KBM-7 (cell line): Measurements from ENCODE around the gene GPSM1.
A peak's percentile ranks its signal among the peaks of the same experiment; 100 is the strongest.
"Not testable (repeated sequence)": the region's sequence is repeated elsewhere in the genome, so short reads cannot be mapped to it uniquely, and the experiment has no call there.

ENCODE experiments used
- DNase-seq: peaks from one replicate; pipeline ENCODE4 v3.0.0-alpha.2; 2015
- in situ Hi-C: fragments of 300-500 bp; cut with MboI; formaldehyde crosslinking; loops from 2 replicates; pipeline ENCODE4 v1.14.3; 2020; ENCODE audit warnings: low sequenced_read_pairs, low pct_unique_long_range_greater_than_20kb, mixed read lengths

The GPSM1 gene

DNA sequence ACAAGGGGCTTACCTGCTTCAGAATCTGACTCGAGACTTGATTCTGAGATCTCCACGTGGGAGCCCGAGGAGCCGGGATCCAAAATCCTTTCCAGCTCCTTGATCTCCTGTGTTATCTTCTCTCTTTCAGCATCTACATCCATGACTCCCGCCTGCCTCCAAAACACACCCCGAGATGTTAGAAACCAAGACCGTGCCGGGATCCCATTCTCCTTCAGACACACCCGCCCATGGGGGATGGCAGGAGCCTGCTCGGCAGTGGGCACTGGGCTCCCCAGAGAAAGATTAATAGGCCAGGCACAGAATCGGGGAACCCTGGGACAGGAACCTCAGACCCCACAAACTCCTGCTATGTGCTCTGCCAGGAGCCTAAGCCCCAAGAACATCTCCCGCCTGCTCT, 70.9 kb downstream of the GPSM1 start:
- in situ Hi-C loops, result no loop called here
- DNase-seq, result no peak

DNA sequence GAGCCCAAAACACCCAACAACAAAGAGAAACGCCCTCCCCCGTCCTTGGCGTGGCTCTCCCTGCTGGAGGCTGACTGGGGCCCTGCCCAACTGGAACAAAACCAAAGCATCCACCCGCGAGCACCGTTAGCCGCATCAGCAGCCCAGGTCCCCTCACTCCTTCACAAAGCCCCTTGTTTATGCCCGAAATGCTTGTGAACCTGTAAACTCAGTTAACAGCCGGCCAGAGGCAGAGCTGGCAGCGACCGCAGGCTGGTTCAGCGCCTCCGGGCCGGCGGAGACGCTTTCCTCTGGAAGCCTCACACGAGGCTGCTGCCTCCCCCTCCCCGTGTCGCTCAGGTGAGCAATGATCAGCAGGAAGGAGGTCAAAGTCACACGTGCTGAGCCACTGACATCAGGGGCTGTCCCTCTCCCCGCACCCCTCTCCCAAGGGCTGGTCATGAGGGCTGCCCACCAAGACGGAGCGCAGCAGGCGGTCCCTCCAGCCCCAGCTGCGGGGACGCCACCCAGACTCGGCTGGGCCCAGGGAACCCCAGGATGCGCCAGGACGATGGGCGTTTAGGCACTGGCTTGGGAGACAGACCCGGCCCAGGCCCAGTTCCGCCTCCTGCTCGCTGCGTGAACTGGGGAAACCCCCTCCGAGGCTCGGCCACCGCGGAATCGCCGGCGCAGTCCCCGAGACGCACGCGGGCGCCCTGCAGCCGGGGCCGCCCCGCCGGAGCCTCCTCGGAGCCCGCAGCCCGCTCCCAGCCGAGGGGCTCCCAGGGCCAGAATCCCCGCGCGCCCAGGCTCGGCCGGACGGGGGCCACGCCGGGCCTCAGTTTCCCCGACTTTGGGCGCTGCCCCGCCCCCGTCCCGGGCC, 72.1 kb downstream of the GPSM1 start:
- in situ Hi-C loops, result no loop called here
- DNase-seq, result peak; percentile 30

DNA sequence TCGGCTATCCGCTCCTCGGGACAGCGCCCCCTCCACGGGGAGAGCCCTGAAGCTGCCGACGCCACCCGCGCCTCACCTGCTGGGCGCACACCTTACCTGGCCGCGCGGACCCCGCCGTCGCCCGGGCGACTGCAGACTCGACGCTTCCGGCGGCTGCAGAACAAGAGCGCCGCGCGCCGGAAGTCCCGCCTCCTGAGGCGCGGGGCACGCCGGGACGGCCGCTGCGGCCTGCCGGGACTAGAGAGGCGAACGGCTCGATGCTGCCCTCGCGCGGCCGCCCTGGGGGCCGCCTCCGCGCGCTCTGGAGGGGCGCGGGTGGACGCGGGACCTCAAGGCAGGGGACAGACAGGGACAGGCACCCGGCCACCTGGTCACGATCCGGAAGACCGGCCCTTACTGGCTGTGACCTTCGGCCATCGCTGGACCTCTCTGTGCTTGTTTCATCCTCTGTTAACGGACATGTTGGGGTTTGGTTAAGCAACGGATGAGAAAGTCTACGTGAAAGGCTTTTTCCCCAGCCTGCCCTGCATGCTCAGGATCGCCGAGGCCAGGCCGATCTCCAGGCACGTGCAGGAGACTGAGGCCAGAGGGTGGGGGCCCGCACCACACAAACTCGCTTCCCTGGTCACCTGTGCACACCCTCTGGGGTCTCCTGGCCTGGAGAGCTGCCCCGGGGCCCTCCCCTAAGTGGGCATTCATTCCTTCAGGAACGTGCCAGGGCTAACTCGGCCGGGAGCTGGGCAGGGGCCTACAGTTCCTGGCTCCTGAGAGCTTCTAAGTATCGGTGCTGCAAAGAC, 72.9 kb downstream of the GPSM1 start, which contains the start of gene SNAPC4:
Gene SNAPC4 (minus strand): TSS at position 133 of the 797 bp plus-strand sequence. CDS start 1,742 bp downstream, outside the sequence.
- DNase-seq, result peak; percentile 88

DNA sequence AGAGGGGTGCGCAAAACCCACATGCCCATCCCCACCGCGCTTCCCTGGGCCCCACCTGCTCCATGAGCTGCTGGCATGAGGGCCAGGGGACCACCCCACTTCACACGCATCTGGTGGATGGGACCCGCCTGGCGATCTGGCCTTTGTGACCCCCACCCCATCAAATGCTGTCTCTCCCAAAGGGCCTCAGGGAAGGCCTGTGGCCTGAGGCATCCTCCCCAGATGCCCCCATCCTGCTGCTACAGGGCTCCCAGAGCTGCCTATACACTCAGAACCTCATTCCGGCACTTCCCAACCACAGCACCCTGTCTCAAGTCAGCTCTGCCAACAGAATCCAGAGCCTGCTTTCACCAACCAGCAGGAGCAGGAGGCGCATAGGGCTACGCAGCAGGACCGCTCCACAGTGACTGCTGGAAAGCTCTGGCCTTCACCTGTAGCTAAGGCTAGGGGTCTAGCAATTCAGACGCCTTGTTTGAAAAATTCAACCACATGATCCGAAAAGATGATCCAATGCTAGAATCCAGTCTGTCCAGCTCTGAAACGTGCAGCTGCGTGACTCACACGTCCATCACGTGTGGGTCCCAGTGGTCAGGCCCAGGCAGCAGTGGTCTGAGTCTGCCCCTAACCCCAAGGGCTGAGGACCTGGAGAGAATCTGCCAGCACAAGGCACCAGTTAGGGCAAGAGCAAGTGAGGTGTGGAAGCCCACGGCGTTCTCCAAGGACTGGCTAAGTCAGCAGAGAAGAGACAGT, 74.0 kb downstream of the GPSM1 start:
- in situ Hi-C loops, result no loop called here
- no peak for DNase-seq

More for the DNA sequence above, 72.9 kb downstream of the GPSM1 start, which contains the start of gene SNAPC4:
- in situ Hi-C loops, result no loop called here

DNA sequence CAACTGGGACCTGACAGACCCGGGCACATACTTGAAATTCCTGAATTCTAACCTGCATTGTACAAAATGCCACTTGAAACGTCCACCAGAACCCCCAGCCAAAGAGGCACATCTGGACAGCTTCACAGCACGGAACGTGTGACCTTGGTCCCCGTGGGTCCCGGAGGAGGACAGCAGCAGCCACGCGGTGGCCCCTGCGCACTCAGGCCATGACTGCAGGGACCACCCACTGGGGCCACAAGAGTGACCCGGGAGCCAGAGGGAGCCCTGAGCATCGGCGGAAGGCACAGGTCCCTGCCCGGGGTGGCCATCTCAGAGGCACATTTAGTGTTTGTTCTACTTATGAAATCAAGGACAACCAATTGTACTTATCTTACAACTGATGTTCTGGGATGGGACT, 74.7 kb downstream of the GPSM1 start:
- in situ Hi-C loops, result no loop called here
- no peak for DNase-seq

DNA sequence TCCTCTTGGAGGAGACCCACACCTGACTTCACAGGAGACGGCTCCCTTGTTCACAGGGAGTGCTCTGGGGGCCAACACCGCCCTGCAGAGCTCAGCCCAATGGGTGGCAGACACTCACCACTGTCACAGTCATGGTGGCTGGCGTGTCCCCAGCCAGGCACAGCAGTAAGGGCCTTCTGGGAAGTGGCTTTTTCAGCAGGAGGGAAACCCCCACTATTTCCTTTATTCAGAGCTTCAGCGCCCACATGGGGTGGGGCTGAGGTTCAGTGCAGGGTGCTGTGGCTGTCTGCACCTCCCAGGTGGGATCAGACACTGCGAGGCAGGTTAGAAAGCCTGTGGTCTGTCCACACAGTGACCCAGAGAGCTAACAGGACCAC, 76.2 kb downstream of the GPSM1 start:
- in situ Hi-C loops, result no loop called here
- DNase-seq, result no peak

DNA sequence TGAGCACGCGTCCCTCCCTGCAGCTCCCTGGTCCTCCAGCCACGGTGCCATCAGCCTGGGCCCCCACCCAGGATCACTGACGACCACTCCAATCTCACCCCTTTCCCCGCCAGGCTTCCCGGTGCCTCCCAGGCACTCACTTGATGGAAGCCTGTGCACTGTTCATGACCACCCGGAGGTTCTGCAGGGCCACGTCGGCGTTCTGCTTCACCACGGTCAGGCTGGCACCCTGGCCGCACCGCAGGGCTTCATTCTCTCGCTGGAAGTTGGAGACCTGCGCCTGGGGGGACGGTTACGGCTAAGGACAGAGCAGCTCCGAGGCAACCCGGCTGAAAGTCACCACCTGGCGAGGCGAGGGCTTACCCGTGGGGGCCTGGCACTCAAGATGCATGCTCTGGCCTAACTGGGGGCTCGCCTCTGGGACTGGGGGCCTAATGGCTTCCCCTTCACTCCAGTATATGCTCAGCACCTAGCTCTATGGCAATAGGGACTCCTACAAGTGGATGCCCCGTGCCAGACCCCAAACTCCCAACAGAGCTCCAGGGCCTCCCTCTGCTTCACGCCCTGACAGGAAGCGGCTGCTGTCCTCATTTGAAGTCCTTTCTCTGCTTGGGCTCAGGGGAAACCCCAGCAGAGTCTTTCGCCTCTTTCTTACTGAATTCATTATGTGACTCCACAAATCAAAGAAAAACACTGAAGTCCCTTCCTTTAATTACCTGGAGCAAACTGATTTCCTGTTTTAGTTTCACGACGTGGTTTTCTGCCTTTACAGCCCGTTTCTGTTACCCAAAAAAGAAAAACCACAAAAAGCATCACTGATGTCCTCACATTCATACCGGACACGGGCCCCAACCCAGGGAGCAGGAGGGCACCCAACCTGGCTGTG, 76.8 kb downstream of the GPSM1 start:
- DNase-seq, result no peak
- in situ Hi-C loops, result no loop called here

DNA sequence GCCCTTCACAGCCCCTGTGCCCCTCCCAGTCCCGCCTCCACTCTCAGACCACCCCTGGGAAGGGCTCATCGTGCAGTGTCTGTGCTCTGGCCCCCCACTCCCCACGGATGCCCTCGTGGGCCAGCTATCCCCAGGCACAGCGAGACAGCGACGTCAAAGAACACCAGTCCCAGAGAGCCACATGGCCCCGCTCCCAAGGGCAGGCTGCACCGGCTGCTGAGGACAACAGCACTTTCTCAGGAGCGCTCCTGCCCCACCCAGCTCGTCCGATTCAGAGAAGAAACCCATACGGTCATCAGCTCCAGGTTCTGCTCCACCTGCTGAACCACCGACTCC, 77.4 kb downstream of the GPSM1 start:
- in situ Hi-C loops, result no loop called here
- no peak for DNase-seq

DNA sequence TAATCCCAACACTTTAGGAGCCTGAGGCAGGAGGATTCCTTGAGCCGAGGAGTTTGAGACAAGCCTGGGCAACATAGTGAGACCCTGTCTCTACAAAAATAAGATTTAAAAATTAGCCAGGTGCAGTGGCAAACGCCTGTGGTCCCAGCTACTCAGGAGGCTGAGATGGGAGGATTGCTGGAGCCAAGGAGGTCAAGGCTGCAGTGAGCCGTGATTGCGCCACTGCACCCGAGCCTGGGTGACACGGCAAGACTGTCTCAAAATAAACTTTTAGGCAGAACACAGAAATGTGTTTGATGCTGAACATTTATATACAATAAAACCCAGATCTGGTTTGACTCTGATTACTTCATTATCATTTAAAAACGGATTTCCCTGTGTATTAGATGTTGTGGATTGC, 78.1 kb downstream of the GPSM1 start:
- no peak for DNase-seq
- in situ Hi-C loops, result no loop called here

DNA sequence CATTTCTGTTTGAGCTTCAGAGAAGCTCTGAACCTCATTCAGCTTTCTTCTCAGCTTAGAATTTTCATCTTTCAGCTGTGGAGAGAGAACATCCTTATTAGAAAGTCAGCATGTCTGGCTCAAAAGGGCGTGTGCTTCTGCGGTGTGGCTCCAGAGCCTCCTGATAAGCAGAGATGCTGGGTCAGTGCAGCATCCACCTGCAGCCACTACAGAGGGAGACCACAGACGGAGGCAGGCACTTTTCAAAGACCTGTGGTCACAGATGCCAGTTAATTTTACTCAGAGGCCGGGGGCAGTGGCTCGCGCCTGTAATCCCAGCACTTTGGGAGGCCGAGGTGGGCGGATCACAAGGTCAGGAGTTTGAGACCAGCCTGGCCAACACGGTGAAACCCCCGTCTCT, 78.6 kb downstream of the GPSM1 start:
- DNase-seq, in situ Hi-C loops: not testable (repeated sequence)

DNA sequence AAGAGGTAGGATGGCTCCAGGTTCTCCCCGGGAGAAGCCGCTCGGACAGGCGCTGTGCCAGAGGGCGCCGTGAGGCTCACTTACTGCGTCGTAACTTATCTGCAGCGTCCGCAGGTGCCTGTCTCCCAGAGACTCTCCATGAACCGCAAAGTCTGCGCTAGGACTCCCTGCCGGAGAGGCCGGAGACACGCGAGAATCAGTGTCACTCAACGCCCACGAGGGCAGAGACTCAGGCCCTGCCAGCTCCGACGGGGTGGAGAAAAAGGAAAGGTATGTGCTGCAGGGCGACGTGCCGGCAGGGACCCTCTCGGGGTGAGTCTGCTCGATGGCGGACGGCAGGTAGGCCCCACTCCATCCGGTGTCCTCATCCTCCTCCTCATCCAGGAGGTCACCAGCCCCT, 79.7 kb downstream of the GPSM1 start:
- DNase-seq, in situ Hi-C loops: not testable (repeated sequence)

DNA sequence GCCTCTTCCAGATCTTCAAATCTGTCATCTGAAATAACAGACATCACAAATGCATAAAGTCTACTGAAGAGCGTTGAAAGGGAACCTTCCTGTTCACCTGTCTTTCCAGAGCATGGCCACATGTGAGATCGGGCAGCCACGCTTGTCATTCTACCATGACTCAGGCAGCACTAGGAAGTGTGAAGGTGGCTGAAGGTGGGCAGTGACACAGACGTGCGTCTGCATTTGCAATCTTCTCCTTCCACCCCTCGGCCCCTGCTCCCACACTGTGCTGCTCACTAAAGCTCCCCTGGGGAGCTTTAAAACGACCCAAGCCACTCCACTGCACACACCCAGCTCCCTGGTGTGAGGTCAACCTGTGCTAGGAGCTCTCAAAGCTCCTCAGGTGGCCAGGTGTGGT, 80.6 kb downstream of the GPSM1 start:
- in situ Hi-C loops, result no loop called here

More for the DNA sequence above, 80.6 kb downstream of the GPSM1 start:
- DNase-seq, result no peak
